Measurements from ENCODE around the gene GNPNAT1.

The GNPNAT1 gene

DNA sequence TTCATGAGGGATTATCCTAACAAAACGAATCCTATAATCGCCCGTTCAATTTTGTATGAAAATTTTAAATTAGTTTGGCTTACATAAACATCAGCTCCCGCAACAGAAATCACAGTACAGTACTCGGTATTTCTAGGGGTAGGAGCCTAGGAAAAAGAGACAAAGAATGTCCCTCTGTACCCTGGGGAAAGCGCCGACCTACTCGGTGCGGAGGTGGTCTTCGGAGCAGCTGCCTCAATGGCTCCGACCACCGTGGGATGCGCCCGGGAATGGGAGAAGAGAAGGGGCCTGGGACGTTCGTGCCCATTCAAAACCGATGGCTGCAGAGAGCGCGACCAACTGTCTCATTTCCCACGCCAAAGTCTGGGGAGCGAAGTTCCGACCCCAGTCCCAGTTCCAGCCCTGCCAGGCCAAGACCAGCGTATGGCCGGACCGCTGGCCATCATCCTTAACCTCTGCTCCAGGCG lies 618 bp downstream of the GNPNAT1 start:
- peak overlapping the region; percentile 91 for H3K4me3 ChIP-seq (replicated peaks; ENCODE audit: low read depth, low read length)
- DNase-seq (ENCODE audit: extremely low read depth, low read depth): no peak
- TF ChIP-seq, protein P1, sequence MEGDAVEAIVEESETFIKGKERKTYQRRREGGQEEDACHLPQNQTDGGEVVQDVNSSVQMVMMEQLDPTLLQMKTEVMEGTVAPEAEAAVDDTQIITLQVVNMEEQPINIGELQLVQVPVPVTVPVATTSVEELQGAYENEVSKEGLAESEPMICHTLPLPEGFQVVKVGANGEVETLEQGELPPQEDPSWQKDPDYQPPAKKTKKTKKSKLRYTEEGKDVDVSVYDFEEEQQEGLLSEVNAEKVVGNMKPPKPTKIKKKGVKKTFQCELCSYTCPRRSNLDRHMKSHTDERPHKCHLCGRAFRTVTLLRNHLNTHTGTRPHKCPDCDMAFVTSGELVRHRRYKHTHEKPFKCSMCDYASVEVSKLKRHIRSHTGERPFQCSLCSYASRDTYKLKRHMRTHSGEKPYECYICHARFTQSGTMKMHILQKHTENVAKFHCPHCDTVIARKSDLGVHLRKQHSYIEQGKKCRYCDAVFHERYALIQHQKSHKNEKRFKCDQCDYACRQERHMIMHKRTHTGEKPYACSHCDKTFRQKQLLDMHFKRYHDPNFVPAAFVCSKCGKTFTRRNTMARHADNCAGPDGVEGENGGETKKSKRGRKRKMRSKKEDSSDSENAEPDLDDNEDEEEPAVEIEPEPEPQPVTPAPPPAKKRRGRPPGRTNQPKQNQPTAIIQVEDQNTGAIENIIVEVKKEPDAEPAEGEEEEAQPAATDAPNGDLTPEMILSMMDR (IDR thresholded peaks at IDR 0.05; ENCODE audit: low read depth, low read length, missing control alignments): no peak

DNA sequence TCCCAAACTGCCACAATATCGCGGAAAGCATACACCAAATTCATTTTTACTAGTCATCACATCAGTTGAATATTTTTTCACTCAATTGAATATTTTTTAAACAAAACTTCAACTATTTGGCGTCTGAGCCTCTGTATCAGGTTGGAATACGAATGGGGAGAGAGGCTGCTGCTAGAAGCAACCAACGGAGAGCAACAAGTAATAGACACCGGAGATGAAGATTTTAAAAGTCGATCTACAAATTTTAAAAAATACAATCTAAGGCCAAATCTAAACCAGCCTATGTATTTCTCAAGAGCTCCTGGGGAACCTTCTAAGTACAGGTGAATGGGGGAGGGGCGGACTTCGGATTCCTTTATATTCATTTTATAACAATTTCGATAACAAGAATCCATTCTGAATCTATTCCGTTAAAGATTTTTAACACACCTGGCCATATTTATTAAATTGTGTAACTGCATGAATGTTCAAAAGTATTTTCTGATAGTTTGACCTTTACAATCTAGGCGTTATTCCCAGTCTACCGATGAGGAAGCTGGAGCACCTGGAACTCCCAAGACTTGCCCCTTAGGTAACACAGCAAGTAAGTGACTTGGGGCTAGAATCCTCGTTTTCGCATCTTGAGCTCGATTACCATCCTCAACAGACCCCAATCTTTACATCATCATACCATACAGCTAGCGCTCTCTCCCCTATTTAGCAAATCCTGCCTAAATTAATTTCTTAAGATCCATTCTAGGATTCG lies 1.2 kb downstream of the GNPNAT1 start:
- TF ChIP-seq, protein P1 (IDR thresholded peaks at IDR 0.05; ENCODE audit: low read depth, low read length, missing control alignments): no peak
- no peak for DNase-seq (ENCODE audit: extremely low read depth, low read depth)
- H3K4me3 ChIP-seq (replicated peaks; ENCODE audit: low read depth, low read length): peak overlapping the region; percentile 91

DNA sequence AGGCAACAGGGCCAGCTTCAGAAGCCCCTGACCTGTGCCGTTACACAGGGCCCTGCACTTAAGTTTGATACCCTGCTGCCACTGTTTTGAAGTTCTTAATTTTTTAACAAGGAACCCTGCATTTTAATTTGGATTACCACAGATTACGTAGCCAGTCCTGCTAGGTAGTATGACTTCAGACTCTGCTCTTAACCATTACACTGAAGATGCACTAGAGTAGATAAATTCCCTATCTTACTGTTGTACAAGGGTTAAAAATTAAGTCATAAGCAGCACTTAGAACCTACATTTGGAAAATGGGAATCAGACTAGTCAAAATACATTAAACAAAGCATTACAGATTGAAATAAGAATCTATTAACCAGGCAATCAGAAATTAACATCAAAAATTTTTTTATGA lies 2.3 kb downstream of the GNPNAT1 start:
- no peak for DNase-seq (ENCODE audit: extremely low read depth, low read depth)
- H3K4me3 ChIP-seq (replicated peaks; ENCODE audit: low read depth, low read length): peak overlapping the region; percentile 91
- TF ChIP-seq, protein P1 (IDR thresholded peaks at IDR 0.05; ENCODE audit: low read depth, low read length, missing control alignments): no peak

- TF ChIP-seq, protein P1 (IDR thresholded peaks at IDR 0.05; ENCODE audit: low read depth, low read length, missing control alignments): no peak
- no peak for DNase-seq (ENCODE audit: extremely low read depth, low read depth)
These were observed 4.5 kb downstream of the GNPNAT1 start for GRCh38 chr14:52786887-52787286.

GRCh38 chr14:52783206-52783605 lies 8.2 kb downstream of the GNPNAT1 start:
- DNase-seq (ENCODE audit: extremely low read depth, low read depth): no peak
- TF ChIP-seq, protein P1 (IDR thresholded peaks at IDR 0.05; ENCODE audit: low read depth, low read length, missing control alignments): no peak

More at GRCh38 chr14:52786887-52787286, 4.5 kb downstream of the GNPNAT1 start:
- H3K4me3 ChIP-seq (replicated peaks; ENCODE audit: low read depth, low read length): no peak overlapping the region

DNA sequence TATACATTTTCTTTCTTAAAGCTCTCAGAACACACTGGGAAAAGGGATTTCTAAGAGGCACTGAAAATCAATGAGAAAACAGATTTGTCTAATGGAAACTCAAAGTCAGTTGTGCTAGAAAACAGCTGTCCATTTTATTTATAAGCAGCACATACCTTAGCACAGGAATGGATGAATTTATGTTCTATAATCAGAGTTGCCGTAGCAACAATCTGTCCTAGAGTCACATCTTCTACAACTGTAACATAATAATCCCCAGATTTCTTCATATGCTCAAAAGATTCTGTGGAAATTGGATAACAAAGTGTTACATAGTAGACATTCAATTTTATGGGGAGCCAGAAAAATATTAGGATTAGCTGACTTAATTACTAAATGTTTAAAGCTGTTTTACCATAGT lies 9.8 kb downstream of the GNPNAT1 start:
- DNase-seq (ENCODE audit: extremely low read depth, low read depth): no peak
- no peak overlapping the region for H3K4me3 ChIP-seq (replicated peaks; ENCODE audit: low read depth, low read length)
- TF ChIP-seq, protein P1 (IDR thresholded peaks at IDR 0.05; ENCODE audit: low read depth, low read length, missing control alignments): no peak

More at GRCh38 chr14:52783206-52783605, 8.2 kb downstream of the GNPNAT1 start:
- H3K4me3 ChIP-seq (replicated peaks; ENCODE audit: low read depth, low read length): no peak overlapping the region

Data from HFF-Myc (cell line).